HL-60 (cell line): ENCODE measurements around the gene TMC1.

ENCODE experiments used
- DNase-seq, 2 experiments: peaks; one replicate each; pipeline ENCODE4 v3.0.0-alpha.2; 2010 to 2020; ENCODE audit warnings: low read depth in 1 of 2, low spot score in 1 of 2
- H3K27ac ChIP-seq: fragments of 250-450 bp; sonication (Bioruptor Pico); replicated peaks from 2 replicates; pipeline ENCODE4 v1.5.1; 2020; ENCODE audit warnings: mild to moderate bottlenecking, moderate library complexity
- H3K27me3 ChIP-seq: fragments of 250-450 bp; sonication (Bioruptor Pico); 2 replicates; pipeline ENCODE4 v1.5.1; 2021; ENCODE audit warnings: mild to moderate bottlenecking, moderate library complexity; ENCODE audit not compliant: insufficient read depth, poor library complexity, severe bottlenecking
- H3K4me3 ChIP-seq: replicated peaks from 2 replicates; pipeline ENCODE4 v1.5.1; 2011; ENCODE audit warnings: mild to moderate bottlenecking, control low read depth, low read length; ENCODE audit not compliant: insufficient read depth
- GABPA ChIP-seq: IDR thresholded peaks from 2 replicates; pipeline ENCODE4 v1.6.1; 2012; ENCODE audit warnings: low read depth
- POLR2AphosphoS5 ChIP-seq: IDR thresholded peaks from 2 replicates; pipeline ENCODE4 v1.6.1; 2012; ENCODE audit warnings: low read depth
- SPI1 ChIP-seq: IDR thresholded peaks from 2 replicates; pipeline ENCODE4 v1.6.1; 2012; ENCODE audit warnings: low read depth, mild to moderate bottlenecking, borderline replicate concordance
- TF ChIP-seq, protein P1 (sequence below): IDR thresholded peaks from one replicate; pipeline ENCODE4 v1.5.1; 2011; ENCODE audit warnings: low read length, control low read depth, inconsistent platforms; ENCODE audit not compliant: insufficient read depth
- TF ChIP-seq, protein P2 (sequence below): IDR thresholded peaks from 2 replicates; pipeline ENCODE4 v1.6.1; 2012; ENCODE audit warnings: low read depth; ENCODE audit not compliant: insufficient replicate concordance

TMC1 gene

GRCh38 chr9:72769546-72769945 is 248.1 kb downstream of the TMC1 start:
- H3K27ac ChIP-seq, result no peak overlapping the region
- TF ChIP-seq GABPA (no peak), POLR2AphosphoS5 (no peak), SPI1 (no peak)
- TF ChIP-seq, protein P1, sequence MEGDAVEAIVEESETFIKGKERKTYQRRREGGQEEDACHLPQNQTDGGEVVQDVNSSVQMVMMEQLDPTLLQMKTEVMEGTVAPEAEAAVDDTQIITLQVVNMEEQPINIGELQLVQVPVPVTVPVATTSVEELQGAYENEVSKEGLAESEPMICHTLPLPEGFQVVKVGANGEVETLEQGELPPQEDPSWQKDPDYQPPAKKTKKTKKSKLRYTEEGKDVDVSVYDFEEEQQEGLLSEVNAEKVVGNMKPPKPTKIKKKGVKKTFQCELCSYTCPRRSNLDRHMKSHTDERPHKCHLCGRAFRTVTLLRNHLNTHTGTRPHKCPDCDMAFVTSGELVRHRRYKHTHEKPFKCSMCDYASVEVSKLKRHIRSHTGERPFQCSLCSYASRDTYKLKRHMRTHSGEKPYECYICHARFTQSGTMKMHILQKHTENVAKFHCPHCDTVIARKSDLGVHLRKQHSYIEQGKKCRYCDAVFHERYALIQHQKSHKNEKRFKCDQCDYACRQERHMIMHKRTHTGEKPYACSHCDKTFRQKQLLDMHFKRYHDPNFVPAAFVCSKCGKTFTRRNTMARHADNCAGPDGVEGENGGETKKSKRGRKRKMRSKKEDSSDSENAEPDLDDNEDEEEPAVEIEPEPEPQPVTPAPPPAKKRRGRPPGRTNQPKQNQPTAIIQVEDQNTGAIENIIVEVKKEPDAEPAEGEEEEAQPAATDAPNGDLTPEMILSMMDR, result no peak
- TF ChIP-seq, protein P2, sequence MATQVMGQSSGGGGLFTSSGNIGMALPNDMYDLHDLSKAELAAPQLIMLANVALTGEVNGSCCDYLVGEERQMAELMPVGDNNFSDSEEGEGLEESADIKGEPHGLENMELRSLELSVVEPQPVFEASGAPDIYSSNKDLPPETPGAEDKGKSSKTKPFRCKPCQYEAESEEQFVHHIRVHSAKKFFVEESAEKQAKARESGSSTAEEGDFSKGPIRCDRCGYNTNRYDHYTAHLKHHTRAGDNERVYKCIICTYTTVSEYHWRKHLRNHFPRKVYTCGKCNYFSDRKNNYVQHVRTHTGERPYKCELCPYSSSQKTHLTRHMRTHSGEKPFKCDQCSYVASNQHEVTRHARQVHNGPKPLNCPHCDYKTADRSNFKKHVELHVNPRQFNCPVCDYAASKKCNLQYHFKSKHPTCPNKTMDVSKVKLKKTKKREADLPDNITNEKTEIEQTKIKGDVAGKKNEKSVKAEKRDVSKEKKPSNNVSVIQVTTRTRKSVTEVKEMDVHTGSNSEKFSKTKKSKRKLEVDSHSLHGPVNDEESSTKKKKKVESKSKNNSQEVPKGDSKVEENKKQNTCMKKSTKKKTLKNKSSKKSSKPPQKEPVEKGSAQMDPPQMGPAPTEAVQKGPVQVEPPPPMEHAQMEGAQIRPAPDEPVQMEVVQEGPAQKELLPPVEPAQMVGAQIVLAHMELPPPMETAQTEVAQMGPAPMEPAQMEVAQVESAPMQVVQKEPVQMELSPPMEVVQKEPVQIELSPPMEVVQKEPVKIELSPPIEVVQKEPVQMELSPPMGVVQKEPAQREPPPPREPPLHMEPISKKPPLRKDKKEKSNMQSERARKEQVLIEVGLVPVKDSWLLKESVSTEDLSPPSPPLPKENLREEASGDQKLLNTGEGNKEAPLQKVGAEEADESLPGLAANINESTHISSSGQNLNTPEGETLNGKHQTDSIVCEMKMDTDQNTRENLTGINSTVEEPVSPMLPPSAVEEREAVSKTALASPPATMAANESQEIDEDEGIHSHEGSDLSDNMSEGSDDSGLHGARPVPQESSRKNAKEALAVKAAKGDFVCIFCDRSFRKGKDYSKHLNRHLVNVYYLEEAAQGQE, result no peak

DNA sequence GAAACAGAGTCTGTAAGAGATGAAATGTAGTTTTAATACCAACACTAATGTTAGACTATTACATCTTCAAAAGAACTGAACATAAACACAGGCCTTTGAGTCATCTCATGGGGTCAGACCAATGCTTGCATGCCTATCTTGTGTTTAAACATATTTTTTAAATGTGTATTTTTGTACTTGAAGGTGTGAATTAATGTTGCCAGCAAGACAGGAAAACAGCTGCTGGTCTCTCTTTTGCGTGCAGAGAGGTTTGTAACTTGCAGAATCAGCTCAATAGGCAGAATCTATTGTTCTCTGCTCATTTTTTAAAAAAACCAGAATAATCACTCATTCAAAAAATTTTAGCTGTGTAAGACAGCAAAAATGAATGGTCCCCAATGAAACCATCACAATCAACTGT is 251.3 kb downstream of the TMC1 start:
- Histone ChIP-seq H3K4me3 (no peak overlapping the region), H3K27me3 (no peaks in the 10 kb centered on the region), H3K27ac (no peak overlapping the region)
- DNase-seq, result no peak
- no peak for TF ChIP-seq POLR2AphosphoS5
- TF ChIP-seq SPI1, result no peak
- TF ChIP-seq, protein P2, result no peak
- TF ChIP-seq, protein P1, result no peak
- TF ChIP-seq GABPA, result no peak

More at GRCh38 chr9:72769546-72769945, 248.1 kb downstream of the TMC1 start:
- no peak for DNase-seq
- Histone ChIP-seq H3K4me3 (no peak overlapping the region), H3K27me3 (no peaks in the 10 kb centered on the region)

DNA sequence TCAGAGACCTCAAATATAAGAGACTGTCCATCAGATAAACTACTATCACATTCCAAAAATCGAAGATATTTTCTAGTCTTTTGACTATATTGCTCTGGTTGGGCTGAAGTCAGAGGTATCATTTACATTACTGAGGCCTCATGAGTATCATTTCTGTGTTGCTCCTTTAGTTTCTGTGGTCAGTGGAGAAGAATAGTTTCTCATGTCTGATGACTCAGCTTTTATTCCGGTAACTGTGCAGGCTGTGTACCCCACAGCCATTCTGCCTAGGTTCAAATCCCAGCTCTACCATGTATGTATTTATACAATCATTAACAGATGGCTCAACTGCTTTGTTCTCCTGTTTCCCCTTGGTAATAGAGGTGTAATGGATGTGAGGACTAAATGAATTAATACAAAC is 252.2 kb downstream of the TMC1 start:
- Histone ChIP-seq H3K27me3 (no peaks in the 10 kb centered on the region), H3K4me3 (no peak overlapping the region), H3K27ac (no peak overlapping the region)
- no peak for TF ChIP-seq POLR2AphosphoS5
- TF ChIP-seq, protein P1, result no peak
- no peak for TF ChIP-seq GABPA
- no peak for TF ChIP-seq SPI1
- TF ChIP-seq, protein P2, result no peak
- DNase-seq, result no peak
